GM21737 (cell line): Measurements from ENCODE around the gene MALT1.

Experiments used
- ATAC-seq: cut with Tn5 transposase; IDR thresholded peaks from one replicate; pipeline ENCODE4 v1.9.1; 2021; ENCODE audit warnings: mild to moderate bottlenecking, moderate library complexity; ENCODE audit not compliant: unreplicated experiment

The MALT1 gene

DNA sequence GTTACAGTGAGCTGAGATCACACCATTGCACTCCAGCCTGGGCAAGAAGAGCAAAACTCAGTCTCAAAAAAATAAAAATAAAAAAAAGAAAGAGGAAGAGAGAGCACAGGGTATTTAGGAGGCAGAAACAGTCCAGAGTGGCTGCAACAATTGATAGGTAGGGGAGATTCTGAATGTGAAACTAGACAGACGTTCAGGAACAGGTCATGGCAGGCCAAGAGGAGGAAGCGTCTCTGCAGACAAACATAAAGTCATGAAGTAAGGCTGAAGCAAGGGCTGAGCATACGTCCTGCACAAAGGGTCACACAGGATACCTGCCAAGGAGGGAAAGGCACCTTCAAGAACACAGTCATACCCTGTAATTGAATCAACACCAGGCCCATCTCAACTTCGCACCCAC is 129.3 kb downstream of the MALT1 start:
- ATAC-seq = peak; percentile 80

DNA sequence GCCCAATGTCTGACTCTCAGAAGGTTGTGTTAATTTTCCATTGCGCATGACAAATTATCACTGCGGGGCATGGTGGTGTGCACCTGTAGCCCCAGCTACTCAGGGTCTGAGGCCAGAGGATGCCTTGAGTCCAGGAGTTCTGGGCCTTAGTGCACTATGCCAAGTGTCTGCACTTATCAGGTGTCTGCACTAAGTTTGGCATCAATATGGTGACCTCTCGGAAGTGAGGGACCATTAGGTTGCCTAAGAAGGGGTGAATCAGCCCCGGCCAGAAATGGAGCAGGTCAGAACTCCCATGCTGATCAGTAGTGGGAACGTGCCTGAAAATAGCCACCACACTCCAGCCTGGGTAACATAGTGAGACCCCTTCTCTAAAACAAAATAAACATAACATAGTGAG is 131.7 kb downstream of the MALT1 start:
- no peak for ATAC-seq

DNA sequence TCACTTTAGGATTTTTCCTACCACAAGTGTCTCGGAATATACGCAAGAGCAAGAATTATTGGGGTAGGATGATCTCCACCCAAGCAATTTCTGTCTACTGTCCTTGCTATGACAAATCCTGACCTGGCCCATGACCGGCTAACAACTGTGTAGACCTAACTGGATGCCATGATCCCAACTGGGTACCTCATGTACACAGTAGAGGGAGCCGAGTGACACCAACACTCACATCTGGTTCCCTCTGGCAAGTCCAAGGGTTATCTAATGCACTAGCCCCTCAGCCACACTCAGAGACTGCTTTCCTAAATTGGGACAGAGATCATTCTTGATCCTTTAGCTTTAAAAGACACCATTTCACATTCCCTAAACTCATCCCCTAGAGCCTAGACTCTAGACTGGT is 132.7 kb downstream of the MALT1 start:
- no peak for ATAC-seq
